Measurements from ENCODE around the gene NUB1. TPM values are rescaled to one million over a fixed set of nuclear protein-coding genes. Genes with fewer than 3 reads are reported as not detected.

Gene NUB1
- total RNA-seq, 1 donor from 2014 or later: 45.4 TPM

GRCh38 chr7:151315038-151315655, 26.5 kb upstream of the NUB1 start:
- DNase-seq: peak; percentile 79

GRCh38 chr7:151316896-151317295, 24.7 kb upstream of the NUB1 start:
- DNase-seq: no peak

DNA sequence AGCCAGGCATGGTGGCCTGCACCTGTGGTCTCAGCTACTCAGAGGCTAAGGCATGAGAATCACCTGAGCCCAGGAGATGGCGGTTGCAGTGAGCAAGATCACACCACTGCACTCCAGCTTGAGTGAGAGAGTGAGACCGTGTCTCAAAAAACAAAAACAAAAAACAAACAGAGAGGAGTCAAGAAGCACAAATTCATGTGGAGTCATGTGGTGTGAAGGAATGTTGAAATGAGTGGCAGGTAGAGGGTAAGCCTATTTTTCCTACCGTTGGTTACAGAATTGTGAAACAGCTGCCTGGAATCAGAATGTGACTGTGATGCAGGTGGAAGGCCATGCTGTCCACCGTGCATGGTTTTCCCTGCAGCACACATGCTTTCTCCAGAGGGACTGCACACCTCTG, 23.7 kb upstream of the NUB1 start:
- DNase-seq: no peak

- DNase-seq: no peak
Observed at GRCh38 chr7:151319189-151319588, 22.4 kb upstream of the NUB1 start.

GRCh38 chr7:151320263-151320845, 21.3 kb upstream of the NUB1 start:
- no peak for DNase-seq

DNA sequence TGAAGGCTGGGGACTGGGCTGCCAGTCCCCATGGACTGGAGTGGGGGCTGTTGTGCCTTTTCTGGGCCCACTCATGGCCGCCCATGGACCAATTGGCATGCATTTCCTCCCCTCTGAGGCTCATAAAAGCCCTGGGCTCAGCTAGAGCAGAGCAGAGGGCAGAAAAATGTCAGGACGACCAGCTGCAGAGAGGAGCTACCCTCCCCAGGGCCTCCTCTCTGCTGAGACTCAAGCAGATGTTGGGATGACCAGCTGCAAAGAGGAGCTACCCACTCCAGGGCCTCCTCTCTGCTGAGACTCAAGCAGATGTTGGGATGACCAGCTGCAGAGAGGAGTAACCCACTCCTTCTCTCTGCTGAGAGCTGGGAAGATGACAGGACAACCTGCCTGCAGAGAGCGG, 20.3 kb upstream of the NUB1 start:
- DNase-seq: no peak

GRCh38 chr7:151322906-151323305, 18.7 kb upstream of the NUB1 start:
- DNase-seq: no peak

GRCh38 chr7:151327022-151327421, 14.6 kb upstream of the NUB1 start:
- DNase-seq: no peak

DNA sequence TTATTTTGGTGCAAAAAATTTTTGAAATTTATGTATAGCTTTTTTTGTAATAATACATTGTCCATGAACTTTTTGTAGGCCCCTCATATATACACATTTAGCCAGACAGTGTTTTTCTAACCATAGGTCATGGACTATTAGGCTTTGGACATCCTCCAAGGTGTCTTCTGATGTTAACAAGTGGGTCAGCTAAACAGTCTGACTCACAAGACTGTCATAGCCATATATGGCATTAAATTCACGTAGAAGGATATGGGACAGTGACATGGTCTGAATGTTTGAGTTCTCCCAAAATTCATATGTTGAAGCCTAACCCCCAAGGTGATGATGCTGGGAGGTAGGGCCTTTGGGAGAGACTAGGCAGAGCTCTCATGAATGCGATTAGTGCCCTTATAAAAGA, 14.0 kb upstream of the NUB1 start:
- no peak for DNase-seq

DNA sequence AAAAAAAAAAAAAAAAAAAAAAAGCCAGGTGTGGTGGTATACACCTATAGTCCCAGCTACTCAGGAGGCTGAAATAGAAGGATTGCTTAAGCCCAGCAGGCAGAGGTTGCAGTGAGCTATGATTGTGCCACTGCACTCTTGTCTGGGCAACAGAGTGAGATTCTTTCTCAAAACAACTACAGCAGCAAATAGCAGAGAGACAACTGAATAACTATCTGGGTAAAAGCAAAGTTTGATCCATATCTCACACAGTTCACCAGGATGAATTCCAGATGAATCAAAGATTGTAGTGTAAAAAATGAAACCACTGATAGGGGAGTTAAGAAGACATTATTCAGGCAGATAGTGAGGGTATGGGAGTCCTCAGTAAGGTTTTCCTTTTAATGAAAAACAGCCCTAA, 11.4 kb upstream of the NUB1 start:
- no peak for DNase-seq

- DNase-seq: no peak
Observed at GRCh38 chr7:151330661-151331060, 11.0 kb upstream of the NUB1 start.

- DNase-seq: no peak
Observed at GRCh38 chr7:151334628-151335027, 7.0 kb upstream of the NUB1 start.

DNA sequence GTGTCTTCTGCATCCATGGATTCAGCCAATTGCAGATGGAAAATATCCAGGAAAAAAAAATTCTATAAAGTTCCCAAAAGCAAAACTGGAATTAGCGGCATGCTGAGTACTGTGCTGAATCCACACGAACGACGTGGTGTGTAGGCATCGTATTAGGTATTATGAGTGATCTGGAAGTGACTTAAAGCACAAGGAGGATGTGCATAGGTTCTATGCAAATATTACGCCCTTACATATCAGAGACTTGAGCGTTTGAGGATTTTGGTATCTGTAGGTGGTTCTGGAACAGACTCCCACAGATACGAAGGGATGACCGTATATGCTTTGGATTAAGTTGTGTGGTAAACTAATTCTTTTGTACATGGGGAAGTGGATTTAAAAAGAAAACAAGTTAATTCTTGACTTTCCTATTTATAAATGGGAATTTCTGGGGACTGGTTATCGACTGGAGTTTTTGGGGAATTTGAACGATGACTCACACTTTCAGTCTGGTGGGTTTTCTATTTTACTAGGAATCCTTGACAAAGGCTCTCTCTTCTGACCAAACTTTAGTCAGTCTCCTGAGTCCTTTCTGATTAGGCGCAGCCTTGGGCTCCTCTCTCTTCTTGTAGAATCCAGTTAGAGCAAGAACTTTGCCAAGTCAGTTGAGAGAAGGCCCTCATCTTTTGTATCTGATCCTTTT, 5.4 kb upstream of the NUB1 start:
- DNase-seq: no peak

DNA sequence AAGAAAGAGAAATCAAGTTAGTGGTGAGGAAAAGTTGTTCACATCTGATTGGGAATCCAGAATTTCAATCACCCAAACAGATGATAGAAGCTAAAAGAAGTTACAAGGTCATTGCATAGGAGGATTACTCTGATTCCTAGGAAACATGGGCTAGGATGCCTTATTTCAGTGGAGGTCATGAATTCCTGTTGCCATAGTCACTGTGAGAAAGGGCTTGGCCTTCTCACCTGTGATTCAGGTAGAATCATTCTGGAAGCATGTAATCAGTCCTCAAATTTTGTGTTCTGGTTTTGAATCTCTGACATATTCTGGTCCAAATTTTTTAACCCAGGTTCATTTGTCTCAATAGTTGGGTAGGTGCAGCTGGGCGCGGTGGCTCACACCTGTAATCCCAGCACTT, 4.3 kb upstream of the NUB1 start:
- no peak for DNase-seq

- no peak for DNase-seq
Observed at GRCh38 chr7:151338809-151339208, 2.8 kb upstream of the NUB1 start.

- no peak for DNase-seq
Observed at GRCh38 chr7:151339651-151340382, 1.8 kb upstream of the NUB1 start.

- no peak for DNase-seq
Observed at GRCh38 chr7:151340794-151341356, 737 bp upstream of the NUB1 start.

GRCh38 chr7:151342102-151342646, 562 bp downstream of the NUB1 start:
- peak; percentile 17 for DNase-seq

- DNase-seq: no peak
Observed at GRCh38 chr7:151342811-151343210, 1.2 kb downstream of the NUB1 start.

DNA sequence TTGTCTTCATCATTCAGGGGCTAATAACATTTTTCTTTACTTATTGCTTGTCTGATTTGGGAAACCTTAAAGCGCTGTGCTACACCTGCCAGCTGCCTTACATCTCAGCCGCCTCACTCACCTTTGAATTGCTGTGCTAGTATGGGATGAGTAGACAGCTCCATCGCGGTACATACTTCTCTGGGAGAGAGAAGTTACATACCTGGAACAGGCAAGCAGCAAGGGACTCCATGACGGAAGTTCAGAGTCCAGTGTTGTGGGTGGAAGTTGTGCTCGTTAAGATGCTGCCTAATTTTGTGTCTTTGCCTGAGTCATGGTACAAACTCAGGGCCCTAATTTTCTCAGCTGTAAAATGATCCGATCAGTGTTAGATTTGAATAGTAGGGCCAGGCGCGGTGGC, 1.9 kb downstream of the NUB1 start:
- DNase-seq: no peak

DNA sequence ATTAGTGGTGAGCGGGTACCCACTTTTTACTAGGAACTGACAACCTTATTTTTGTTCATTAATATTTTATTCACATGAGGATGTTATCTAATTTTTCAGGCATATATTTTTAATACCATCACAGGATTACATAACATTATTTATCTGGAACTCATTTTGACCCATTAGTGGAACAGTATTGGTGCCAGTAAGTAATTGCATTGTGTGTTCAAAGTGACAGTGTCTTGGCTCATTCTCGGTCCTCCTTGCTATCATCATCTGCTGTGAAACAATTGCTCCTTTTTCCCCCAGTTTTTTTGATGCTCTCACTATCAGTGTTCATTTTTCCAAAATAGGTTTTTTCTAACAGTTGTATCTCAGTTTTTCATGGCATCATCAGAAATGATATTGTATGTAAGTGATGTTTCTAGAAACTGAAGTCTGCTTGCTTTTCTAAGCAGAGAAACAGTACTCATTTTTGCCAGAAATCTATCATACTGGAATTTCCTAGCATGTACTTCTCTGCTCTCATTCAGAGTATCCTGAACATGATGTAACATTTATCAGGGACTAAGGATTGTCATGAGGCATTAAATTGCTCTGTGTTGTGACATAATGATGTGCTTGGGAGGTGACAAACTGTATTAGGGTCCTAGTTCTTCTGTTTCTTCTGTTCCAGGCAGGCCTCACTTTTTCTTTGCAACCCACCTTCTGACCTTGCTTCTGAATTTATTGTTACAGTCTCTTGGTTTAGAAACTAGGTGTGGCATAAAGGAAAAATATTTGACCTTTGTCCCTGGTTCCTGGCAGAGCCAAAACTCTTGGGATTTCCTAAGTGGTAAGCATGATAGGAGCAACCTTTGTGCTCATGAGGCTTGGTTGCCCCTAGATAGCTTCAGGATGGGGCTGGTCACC, 4.2 kb downstream of the NUB1 start:
- DNase-seq: no peak

GRCh38 chr7:151346470-151346769, 4.8 kb downstream of the NUB1 start:
- peak; percentile 34 for DNase-seq
